Stimulated activated naive CD8-positive, alpha-beta T cell treated with anti-CD3 and anti-CD28 coated beads, Interleukin-15, Interleukin-2, amounts not matched to agents 100 ng/mL and 50 ng/mL, for 24 hours (primary cell): Measurements from ENCODE around the gene FBXW11.
"Not testable (repeated sequence)": the region's sequence is repeated elsewhere in the genome, so short reads cannot be mapped to it uniquely, and the experiment has no call there.

Source experiments
- H3K27ac Mint-ChIP-seq: one replicate; pipeline ENCODE4 v1.8.0; 2021; ENCODE audit warnings: mild to moderate bottlenecking, mixed read lengths
- H3K27me3 Mint-ChIP-seq: one replicate; pipeline ENCODE4 v1.8.0; 2021; ENCODE audit warnings: mixed read lengths
- H3K36me3 Mint-ChIP-seq: one replicate; pipeline ENCODE4 v1.8.0; 2021; ENCODE audit warnings: low read depth, mixed read lengths
- H3K4me1 Mint-ChIP-seq: one replicate; pipeline ENCODE4 v1.8.0; 2021; ENCODE audit warnings: low read depth, mixed read lengths
- H3K4me3 Mint-ChIP-seq: one replicate; pipeline ENCODE4 v1.8.0; 2021; ENCODE audit warnings: mild to moderate bottlenecking, mixed read lengths
- H3K9me3 Mint-ChIP-seq: one replicate; pipeline ENCODE4 v1.8.0; 2021; ENCODE audit warnings: mixed read lengths

The FBXW11 gene

GRCh38 chr5:171906703-171907590 lies 99.5 kb downstream of the FBXW11 start:
- Mint-ChIP-seq H3K9me3 (no peaks in the 10 kb centered on the region), H3K4me3 (peak overlapping the region; percentile 69), H3K36me3 (peaks cover 38% of the 10 kb centered on the region), H3K27ac (peak overlapping the region; percentile 98), H3K27me3 (no peaks in the 10 kb centered on the region), H3K4me1 (peaks cover 72% of the 10 kb centered on the region)

- H3K9me3 Mint-ChIP-seq, result no peaks in the 10 kb centered on the region
- peaks cover 41% of the 10 kb centered on the region for H3K36me3 Mint-ChIP-seq
- H3K27ac Mint-ChIP-seq, result peak overlapping the region; percentile 98
- H3K4me1 Mint-ChIP-seq, result peaks cover 70% of the 10 kb centered on the region
- peak overlapping the region; percentile 69 for H3K4me3 Mint-ChIP-seq
- no peaks in the 10 kb centered on the region for H3K27me3 Mint-ChIP-seq
These were observed 100.3 kb downstream of the FBXW11 start for GRCh38 chr5:171906066-171906570.

GRCh38 chr5:171904886-171905285 lies 101.6 kb downstream of the FBXW11 start:
- no peaks in the 10 kb centered on the region for H3K27me3 Mint-ChIP-seq
- peaks cover 41% of the 10 kb centered on the region for H3K36me3 Mint-ChIP-seq
- H3K4me1 Mint-ChIP-seq, result peaks cover 76% of the 10 kb centered on the region
- H3K4me3 Mint-ChIP-seq, result no peak overlapping the region
- peak overlapping the region; percentile 66 for H3K27ac Mint-ChIP-seq
- no peaks in the 10 kb centered on the region for H3K9me3 Mint-ChIP-seq

GRCh38 chr5:171901764-171902163 lies 104.7 kb downstream of the FBXW11 start:
- H3K36me3 Mint-ChIP-seq, result peaks cover 48% of the 10 kb centered on the region
- H3K4me1 Mint-ChIP-seq, result peaks cover 86% of the 10 kb centered on the region
- H3K27me3 Mint-ChIP-seq, result no peaks in the 10 kb centered on the region
- H3K4me3 Mint-ChIP-seq, result no peak overlapping the region
- H3K27ac Mint-ChIP-seq, result no peak overlapping the region
- H3K9me3 Mint-ChIP-seq, result no peaks in the 10 kb centered on the region

GRCh38 chr5:171899792-171900191 lies 106.6 kb downstream of the FBXW11 start:
- Mint-ChIP-seq H3K27me3 (no peaks in the 10 kb centered on the region), H3K9me3 (no peaks in the 10 kb centered on the region), H3K36me3 (peaks cover 63% of the 10 kb centered on the region), H3K27ac (no peak overlapping the region), H3K4me1 (peaks cover 86% of the 10 kb centered on the region), H3K4me3 (no peak overlapping the region)

- H3K27me3 Mint-ChIP-seq, result no peaks in the 10 kb centered on the region
- H3K4me3 Mint-ChIP-seq, result no peak overlapping the region
- H3K36me3 Mint-ChIP-seq, result peaks cover 62% of the 10 kb centered on the region
- H3K27ac Mint-ChIP-seq, result no peak overlapping the region
- no peaks in the 10 kb centered on the region for H3K9me3 Mint-ChIP-seq
- H3K4me1 Mint-ChIP-seq, result peaks cover 84% of the 10 kb centered on the region
These were observed 107.6 kb downstream of the FBXW11 start for GRCh38 chr5:171898879-171899278.

GRCh38 chr5:171898386-171898785 lies 108.1 kb downstream of the FBXW11 start:
- H3K4me1 Mint-ChIP-seq, result peaks cover 87% of the 10 kb centered on the region
- H3K36me3 Mint-ChIP-seq, result peaks cover 64% of the 10 kb centered on the region
- no peak overlapping the region for H3K27ac Mint-ChIP-seq
- H3K4me3 Mint-ChIP-seq, result no peak overlapping the region
- no peaks in the 10 kb centered on the region for H3K9me3 Mint-ChIP-seq
- no peaks in the 10 kb centered on the region for H3K27me3 Mint-ChIP-seq

- Mint-ChIP-seq H3K4me3 (no peak overlapping the region), H3K4me1 (peaks cover 77% of the 10 kb centered on the region)
These were observed 109.2 kb downstream of the FBXW11 start for GRCh38 chr5:171897231-171897630.

GRCh38 chr5:171895081-171895480 lies 111.4 kb downstream of the FBXW11 start:
- Mint-ChIP-seq H3K27me3 (no peaks in the 10 kb centered on the region), H3K36me3 (peaks cover 71% of the 10 kb centered on the region)

More at GRCh38 chr5:171897231-171897630, 109.2 kb downstream of the FBXW11 start:
- peaks cover 60% of the 10 kb centered on the region for H3K36me3 Mint-ChIP-seq
- H3K9me3 Mint-ChIP-seq, result no peaks in the 10 kb centered on the region
- H3K27me3 Mint-ChIP-seq, result no peaks in the 10 kb centered on the region
- H3K27ac Mint-ChIP-seq, result peak overlapping the region; percentile 31

GRCh38 chr5:171893290-171893886 lies 113.0 kb downstream of the FBXW11 start:
- Mint-ChIP-seq H3K9me3 (no peaks in the 10 kb centered on the region), H3K27ac (no peak overlapping the region), H3K36me3 (peaks cover 69% of the 10 kb centered on the region), H3K4me3 (no peak overlapping the region), H3K4me1 (peaks cover 45% of the 10 kb centered on the region), H3K27me3 (no peaks in the 10 kb centered on the region)

More at GRCh38 chr5:171895081-171895480, 111.4 kb downstream of the FBXW11 start:
- Mint-ChIP-seq H3K4me1 (peaks cover 60% of the 10 kb centered on the region), H3K9me3 (no peaks in the 10 kb centered on the region), H3K4me3 (no peak overlapping the region), H3K27ac (no peak overlapping the region)

GRCh38 chr5:171891595-171891994 lies 114.8 kb downstream of the FBXW11 start:
- H3K4me1 Mint-ChIP-seq, result peaks cover 27% of the 10 kb centered on the region
- H3K27ac Mint-ChIP-seq, result no peak overlapping the region
- H3K27me3 Mint-ChIP-seq, result no peaks in the 10 kb centered on the region
- H3K4me3 Mint-ChIP-seq, result no peak overlapping the region
- no peaks in the 10 kb centered on the region for H3K9me3 Mint-ChIP-seq
- H3K36me3 Mint-ChIP-seq, result peaks cover 69% of the 10 kb centered on the region

GRCh38 chr5:171891150-171891549 lies 115.3 kb downstream of the FBXW11 start:
- no peak overlapping the region for H3K27ac Mint-ChIP-seq
- no peaks in the 10 kb centered on the region for H3K27me3 Mint-ChIP-seq
- H3K4me1 Mint-ChIP-seq, result peaks cover 23% of the 10 kb centered on the region
- H3K36me3 Mint-ChIP-seq, result peaks cover 64% of the 10 kb centered on the region
- no peak overlapping the region for H3K4me3 Mint-ChIP-seq
- no peaks in the 10 kb centered on the region for H3K9me3 Mint-ChIP-seq

- Mint-ChIP-seq H3K27me3 (no peaks in the 10 kb centered on the region), H3K9me3 (no peaks in the 10 kb centered on the region), H3K27ac (no peak overlapping the region), H3K36me3 (peaks cover 70% of the 10 kb centered on the region), H3K4me3 (no peak overlapping the region), H3K4me1 (peaks cover under 1% of the 10 kb centered on the region)
These were observed 118.4 kb downstream of the FBXW11 start for GRCh38 chr5:171888051-171888481.

GRCh38 chr5:171886037-171886436 lies 120.4 kb downstream of the FBXW11 start:
- H3K27me3 Mint-ChIP-seq, H3K9me3 Mint-ChIP-seq, H3K27ac Mint-ChIP-seq, H3K4me3 Mint-ChIP-seq: not testable (repeated sequence)
- H3K36me3 Mint-ChIP-seq, result peaks cover 69% of the 10 kb centered on the region
- H3K4me1 Mint-ChIP-seq, result peaks cover 15% of the 10 kb centered on the region

- H3K36me3 Mint-ChIP-seq, result peaks cover 66% of the 10 kb centered on the region
- peaks cover 15% of the 10 kb centered on the region for H3K4me1 Mint-ChIP-seq
- H3K4me3 Mint-ChIP-seq, result no peak overlapping the region
- H3K27ac Mint-ChIP-seq, result no peak overlapping the region
- no peaks in the 10 kb centered on the region for H3K9me3 Mint-ChIP-seq
- no peaks in the 10 kb centered on the region for H3K27me3 Mint-ChIP-seq
These were observed 124.3 kb downstream of the FBXW11 start for GRCh38 chr5:171882118-171882517.
